Suprapubic skin (tissue), 4 donors: Measurements from ENCODE around the gene CLEC2L.

Experiments
- EP300 ChIP-seq: sonication (generic); formaldehyde crosslinking; IDR thresholded peaks from one replicate; pipeline ENCODE4 v1.6.1; 2017; ENCODE audit warnings: antibody characterized with exemption
- POLR2A ChIP-seq, 2 donors: fragments of 450-650 bp; IDR thresholded peaks; one replicate each; pipeline ENCODE4 v1.6.1; 2017; ENCODE audit warnings: antibody characterized with exemption in 2 of 2, mild to moderate bottlenecking in 2 of 2, moderate library complexity in 2 of 2
- POLR2AphosphoS5 ChIP-seq, 3 donors: sonication (generic); formaldehyde crosslinking; IDR thresholded peaks; one replicate each; pipeline ENCODE4 v1.6.1; 2017; ENCODE audit warnings: antibody characterized with exemption in 3 of 3
- TF ChIP-seq, protein P1 (sequence below), 2 donors: fragments of 200-600 bp in 1 of 2; fragments of 450-650 bp in 1 of 2; sonication (generic) in 1 of 2; IDR thresholded peaks; one replicate each; pipeline ENCODE4 v1.5.1; 2016 to 2019; ENCODE audit warnings: antibody characterized with exemption in 2 of 2, mild to moderate bottlenecking in 1 of 2, moderate library complexity in 1 of 2

DNA sequence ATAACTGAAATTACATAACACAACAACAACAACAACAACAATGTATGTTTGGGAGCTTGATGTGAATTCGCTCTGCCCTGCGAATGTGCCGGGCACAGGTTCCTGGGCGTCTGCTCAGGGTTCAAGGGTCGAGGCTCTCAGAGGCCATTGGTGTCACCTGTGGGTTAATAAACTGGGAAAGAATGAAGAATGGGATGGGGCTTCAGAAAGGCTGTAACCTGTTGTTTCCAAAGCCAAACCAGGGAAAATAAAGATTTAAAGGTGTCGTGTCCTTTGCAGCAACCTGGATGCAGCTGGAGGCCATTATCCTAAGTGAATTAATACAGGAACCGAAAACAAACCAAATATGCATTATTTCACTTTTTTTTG lies 22.7 kb upstream of the CLEC2L start:
- TF ChIP-seq, protein P1, sequence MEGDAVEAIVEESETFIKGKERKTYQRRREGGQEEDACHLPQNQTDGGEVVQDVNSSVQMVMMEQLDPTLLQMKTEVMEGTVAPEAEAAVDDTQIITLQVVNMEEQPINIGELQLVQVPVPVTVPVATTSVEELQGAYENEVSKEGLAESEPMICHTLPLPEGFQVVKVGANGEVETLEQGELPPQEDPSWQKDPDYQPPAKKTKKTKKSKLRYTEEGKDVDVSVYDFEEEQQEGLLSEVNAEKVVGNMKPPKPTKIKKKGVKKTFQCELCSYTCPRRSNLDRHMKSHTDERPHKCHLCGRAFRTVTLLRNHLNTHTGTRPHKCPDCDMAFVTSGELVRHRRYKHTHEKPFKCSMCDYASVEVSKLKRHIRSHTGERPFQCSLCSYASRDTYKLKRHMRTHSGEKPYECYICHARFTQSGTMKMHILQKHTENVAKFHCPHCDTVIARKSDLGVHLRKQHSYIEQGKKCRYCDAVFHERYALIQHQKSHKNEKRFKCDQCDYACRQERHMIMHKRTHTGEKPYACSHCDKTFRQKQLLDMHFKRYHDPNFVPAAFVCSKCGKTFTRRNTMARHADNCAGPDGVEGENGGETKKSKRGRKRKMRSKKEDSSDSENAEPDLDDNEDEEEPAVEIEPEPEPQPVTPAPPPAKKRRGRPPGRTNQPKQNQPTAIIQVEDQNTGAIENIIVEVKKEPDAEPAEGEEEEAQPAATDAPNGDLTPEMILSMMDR (IDR thresholded peaks at IDR 0.05), result no peak
- no peak for TF ChIP-seq POLR2AphosphoS5 (IDR thresholded peaks at IDR 0.05)
- TF ChIP-seq EP300, result no peak
- no peak for TF ChIP-seq POLR2A (IDR thresholded peaks at IDR 0.05)
